ENCODE data around the gene CRYL1.
"Not testable (repeated sequence)": the region's sequence is repeated elsewhere in the genome, so short reads cannot be mapped to it uniquely, and the experiment has no call there.

CRYL1 gene

DNA sequence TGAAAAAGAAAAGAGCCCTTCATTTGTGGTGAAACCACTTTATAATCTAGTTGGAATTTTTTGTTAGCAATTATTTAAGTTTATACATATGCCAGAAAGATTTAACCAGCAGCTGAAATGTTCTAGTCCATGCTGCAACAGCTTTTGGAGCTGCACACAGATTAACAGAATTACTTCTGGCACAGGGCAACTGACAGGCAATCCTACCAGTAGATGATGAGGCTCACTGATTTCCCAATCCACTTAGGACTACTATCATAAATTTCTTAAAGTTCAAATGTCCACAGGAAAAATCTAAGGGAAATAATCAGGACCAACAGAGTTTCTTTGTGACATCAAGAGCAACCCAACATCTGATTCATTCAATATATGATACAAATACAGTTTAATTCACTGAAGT is 78.8 kb downstream of the CRYL1 start:
- DNase-seq, result no peak

DNA sequence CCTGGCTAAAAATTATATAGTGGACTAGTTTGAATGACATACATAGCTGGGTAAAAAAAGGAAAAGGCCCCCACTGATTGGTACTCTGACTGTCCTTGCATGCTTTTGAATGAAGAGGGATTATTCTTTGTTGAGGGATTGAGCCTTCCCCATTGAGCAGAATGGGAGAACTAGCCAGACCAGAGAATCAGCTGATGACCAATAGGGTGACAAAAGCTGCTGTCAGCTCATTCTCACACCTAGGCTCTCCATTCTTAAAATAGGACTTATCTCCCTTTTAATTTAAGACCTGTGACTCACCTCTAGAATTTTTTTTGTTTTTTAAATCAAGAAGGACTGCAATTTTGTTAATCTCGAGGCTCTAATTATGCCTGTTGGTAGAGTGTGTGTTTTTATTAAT is 79.3 kb downstream of the CRYL1 start:
- DNase-seq, result no peak

DNA sequence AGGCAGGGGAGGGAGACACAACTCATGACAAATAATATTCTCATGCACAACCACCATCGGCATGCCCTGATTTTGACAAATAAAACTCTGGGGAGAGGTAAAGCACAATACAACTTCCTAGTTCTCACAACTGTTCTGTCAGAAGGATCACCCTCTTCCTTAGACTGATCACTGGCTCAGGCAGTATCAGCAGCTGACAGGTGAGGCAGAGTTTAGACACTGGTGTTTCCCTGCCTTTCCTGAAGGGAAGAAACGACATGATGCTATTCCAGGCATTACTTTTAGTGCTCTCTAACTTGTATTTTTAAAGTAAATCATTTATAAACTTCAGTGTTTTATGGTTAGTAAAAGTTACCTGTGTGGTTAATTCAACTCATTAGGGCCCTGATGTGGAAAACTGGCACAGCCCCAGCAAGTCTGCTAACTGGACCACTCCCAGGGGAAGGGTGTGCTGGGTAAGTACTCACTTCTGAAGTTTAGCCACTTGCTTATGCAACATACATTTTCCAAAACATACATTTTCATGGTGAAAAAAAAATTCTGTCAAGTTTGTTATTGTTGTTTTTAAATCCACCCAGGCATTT is 82.8 kb downstream of the CRYL1 start:
- no peak for DNase-seq

DNA sequence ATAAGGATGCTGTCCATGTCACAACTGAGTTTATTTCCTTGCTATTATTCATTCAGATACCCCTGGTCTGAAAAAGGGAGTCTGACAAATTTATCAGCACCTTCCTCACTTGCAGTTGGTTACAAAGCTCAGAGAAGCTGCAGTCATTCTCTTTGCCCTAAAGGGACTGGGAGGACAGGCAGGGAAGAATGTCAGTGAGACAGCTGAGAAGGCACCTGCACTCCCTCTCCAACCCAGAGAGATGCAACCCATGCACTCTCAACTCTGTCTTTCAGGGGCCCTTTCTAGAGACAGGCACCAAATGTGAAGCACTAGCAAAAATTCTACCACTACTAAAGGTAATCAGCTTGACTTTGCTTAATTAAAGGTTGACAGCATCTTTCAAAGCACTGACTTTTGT is 83.3 kb downstream of the CRYL1 start:
- no peak for DNase-seq

DNA sequence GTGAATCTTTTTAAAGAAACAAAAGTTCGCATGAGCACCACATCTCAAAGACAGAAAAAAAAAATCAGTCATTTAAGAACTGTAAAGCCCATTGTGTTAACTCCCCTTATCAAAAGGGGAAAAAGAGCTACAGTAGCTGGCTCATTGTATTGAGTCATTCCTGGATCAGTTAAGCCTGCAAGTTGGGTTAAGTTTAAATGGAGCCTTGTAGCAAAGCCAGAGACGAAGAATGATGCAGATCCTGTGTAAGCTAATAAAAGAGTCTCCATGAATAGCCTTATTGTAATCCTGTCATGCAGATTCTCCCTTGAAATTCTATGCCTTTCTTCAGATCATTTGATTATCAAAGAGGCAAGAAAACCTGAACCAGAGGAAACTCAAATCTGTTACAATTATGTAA is 83.8 kb downstream of the CRYL1 start:
- no peak for DNase-seq

DNA sequence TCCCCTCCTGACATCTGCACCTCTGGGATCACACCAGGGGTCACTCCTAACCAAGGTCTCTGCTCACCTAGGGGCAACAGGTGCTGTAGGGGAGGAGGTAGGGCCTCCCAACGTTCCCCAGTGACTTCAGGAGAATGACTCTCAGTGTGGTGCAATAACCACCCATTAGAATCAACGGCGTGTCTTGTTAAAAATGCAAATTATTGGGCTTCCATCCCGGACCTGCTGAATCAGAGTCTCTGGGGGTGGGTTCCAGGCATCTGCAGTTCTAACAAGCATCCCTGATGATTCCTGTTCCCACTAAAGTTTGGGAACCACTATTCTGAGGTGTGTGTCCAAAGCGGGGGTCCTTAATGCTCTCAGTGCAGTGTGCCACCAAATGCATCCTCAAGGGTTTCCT is 84.6 kb downstream of the CRYL1 start:
- no peak for DNase-seq

DNA sequence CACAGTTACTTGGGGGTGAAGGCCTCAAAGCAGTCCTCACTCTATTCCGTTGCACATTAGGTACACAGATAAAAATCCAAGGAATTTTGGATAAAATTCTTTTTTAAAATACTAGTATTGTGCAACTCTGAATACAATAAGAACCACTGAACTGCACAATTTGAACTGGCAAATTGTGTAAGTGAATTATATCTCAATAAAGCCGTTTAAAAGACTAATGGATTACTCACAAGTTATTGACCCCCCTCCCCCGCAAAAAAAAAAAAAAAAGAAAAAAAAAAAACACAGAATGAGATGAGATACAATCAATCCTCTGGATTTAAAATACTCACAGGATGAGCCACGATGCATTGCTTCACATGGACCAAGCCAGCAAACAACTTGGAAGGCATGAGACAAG is 86.4 kb downstream of the CRYL1 start:
- no peak for DNase-seq

DNA sequence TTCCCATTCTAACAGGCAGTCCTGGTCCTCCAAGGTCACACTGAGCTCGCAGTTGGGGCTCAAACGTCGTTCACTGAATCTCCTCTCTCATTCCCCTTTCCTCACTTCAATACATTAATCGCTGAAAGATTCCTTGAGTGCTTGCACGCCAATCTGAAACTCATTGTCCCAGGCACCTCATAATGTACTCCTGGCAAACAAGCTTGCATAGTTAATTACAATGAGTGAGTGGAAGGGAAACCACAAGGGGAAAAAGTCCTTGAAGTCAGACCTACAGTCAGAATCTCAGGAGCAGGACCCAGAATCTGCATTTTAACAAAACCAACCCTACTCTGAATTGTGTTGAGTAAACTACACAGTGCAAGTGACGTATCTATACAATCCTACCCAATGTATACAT is 86.9 kb downstream of the CRYL1 start:
- no peak for DNase-seq

DNA sequence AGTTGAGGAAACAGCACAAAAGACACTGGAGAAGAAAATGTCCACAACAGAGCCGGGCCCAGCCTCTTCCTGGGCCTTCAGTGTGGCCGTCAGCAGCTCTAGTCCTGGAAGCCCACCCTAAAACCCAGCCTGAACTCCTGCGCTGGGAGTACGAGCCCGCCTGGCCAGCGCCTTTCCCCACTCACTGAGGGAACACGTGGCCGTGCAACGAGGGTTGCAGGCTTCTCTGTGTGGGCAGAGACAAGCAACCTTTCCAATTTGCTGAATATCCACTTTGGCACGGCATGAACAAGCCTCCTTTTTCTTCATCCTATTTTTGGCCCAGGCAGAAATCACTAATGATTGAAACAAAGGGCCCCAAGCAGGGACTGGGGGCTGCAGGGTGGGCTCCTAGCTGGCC is 89.2 kb downstream of the CRYL1 start:
- DNase-seq, result no peak

DNA sequence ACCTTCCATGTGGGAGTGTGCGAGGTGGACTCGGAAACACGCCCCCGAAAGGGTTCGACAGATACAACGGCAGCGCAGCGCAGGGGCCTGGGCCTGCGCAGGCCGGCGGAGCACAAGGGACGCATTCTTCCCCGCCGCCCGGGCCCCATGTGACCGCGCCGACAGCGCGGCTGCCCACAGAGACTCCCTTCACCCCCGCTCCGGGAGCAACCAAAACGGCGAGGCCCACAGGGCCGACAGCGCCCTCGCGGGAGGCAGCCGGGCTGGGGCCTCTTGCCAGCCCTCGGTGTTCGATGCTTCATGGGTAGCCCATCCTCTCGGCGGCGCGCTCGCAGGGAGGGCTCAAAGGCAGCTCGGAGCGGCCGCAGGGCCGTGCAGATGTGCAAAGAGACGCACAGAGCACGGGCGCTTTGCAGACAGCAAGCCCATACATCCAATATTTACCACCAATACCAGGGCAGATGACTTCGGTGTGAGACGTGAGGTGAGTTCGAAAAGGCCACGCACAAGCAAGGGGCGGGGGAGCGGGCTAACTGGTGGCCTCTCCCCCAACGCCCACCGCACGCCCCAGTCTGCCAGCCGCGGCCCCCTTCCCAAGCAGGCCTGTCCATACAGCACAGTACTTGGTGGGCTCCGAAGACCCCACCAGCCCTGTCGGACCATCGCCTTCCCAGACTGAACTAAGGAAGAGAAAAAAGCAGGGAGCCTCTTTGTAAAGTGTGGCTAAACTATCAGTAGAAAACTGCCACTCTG is 89.9 kb downstream of the CRYL1 start:
- no peak for DNase-seq

DNA sequence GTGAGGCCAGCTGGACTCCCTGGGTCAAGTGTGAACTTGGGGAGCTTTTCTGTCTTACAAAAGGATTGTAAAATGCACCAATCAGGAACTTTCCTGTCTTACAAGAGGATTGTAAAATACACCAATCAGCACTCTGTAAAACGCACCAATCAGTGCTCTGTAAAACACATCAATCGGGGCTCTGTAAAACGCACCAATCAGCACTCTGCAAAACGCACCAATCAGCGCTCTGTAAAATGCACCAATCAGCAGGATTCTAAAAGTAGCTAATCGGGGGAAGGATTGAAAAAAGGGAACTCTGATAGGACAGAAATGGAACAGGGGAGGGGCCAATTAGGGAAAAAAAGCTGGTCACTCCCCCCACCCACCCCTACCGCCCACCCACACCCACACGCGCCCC is 91.4 kb downstream of the CRYL1 start:
- not testable (repeated sequence) for DNase-seq

DNA sequence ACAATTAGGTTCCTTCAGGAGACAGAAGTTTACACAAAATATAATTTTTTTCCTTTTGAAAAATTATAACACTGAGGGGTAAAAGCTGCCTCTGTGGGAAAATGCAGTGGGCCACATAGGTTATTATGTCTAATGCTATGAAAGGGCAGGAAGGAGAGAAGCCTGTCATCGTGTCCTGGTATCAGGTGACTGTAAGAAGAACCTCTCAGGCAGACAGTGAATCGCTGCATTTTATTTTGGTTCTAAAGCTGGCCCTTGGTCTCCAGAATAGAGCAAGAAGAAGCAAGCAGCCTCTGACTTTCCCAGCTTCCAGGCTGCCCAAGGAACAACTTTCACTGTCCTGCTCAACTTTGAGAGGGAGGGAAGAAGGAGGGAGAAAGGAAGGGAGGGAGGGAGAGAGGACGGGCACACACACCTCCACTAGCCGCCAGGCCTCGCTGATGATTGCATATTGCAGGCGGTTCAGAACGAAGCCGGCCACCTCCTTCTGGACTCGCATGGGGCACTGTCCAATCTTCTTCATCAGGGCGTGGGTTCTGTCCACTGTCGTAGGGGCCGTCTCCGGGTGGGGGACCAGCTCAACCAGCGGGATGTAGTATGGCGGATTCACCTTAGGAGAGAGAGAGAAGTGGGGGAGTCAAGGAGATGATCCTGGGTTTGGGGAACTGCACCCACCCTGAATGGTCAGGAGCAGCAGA is 93.8 kb downstream of the CRYL1 start:
- DNase-seq, result no peak

DNA sequence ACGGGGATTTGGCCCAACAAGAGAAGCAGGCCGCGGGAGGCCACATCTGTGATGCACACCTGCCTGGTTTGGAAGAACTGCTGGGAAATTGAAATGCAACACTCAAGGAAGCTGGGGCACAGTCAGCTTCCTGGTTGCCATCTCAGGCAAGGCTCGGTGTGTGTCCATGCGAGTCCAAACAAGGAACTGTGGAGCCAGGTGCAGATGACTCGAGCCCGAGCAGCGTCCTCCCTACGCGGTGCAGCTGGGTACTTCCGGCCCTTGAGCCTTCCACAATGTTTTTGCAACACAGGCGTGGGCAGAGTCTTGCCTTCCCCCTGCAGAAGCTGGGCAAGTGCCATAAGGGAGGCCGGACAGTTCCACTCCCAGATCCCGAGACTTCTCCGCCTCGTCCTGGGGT is 94.6 kb downstream of the CRYL1 start:
- DNase-seq, result no peak

DNA sequence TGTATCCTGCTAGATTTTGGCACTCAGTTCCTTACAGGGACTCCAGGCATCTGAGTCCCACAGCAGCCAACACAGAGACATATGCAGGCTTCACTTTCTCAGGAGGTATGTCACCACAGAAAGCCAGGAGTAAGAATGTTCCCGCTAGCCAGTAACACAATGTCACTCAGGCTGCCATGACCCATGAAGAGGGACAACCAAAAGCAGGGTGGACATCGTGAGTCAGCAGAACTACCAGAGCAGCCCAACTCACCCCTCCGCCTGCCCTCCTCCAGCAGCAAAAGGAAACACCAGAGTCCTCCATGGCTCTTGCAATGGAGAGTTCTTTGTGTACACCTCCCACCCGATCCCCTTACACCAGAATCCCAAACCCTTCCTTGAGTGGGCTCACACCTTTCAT is 95.4 kb downstream of the CRYL1 start:
- no peak for DNase-seq

DNA sequence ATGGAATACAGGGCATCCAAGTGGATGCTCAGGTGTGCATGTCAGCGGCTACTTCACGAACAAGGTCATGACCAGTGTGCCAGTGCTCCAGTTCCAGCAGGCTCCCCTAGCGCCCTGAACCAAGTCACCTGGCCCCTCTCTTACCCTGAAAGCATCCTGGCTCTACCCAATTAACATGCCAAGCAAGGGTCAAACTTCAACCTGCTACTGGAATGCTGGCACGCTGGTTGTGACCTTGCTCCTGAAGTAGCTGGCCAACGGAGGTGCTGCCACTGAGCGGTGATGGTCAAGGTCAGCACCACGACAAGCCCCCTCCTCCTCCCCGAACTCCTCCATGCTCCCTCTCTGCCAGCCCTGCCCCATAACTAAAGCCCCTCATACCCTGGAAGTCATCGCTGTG is 96.0 kb downstream of the CRYL1 start:
- DNase-seq, result no peak

DNA sequence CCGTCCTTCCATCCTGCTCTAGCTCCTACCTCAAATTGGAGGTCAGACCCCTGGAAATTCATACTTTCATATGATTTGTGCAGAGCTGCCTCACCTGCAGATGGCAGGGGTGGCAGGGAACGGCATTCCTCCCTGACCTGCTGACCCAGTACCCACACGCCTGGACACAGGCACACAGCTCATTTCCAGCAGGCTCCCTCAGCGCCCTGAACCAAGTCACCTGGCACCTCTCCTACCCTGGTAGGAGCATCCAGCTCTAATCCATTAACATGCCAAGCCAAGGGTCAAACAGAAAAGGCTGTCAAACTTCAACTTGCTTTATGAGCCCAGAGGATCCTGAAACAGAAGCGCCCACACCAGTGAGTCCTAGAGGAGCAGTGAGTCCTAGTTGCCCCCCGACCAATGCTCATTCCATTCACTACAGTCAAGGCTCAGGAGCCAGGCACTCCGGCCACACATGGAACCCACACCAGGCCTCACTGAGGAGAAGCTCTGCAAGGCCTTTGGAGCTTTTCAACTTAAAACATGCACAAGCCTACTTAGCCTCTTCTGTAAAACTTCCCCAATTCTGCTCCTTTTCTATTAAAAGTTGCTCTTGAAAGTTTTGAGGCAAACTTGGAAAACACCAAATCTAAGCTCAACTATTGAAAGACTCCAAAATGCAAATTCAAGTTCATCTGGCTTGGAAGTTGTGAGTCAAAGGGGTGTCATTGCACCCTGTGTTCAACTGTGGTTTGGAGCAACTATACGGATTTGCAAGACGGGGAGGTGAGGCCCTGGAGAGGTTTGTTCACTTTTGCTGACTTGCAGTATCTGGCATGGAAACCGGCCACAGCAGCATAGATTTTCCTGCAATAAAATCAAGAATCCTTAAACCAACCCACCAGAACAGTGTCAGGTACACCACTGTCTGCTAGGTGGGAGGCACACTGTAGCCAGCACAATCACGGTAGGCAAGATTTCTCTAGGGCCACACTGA is 96.7 kb downstream of the CRYL1 start:
- no peak for DNase-seq

DNA sequence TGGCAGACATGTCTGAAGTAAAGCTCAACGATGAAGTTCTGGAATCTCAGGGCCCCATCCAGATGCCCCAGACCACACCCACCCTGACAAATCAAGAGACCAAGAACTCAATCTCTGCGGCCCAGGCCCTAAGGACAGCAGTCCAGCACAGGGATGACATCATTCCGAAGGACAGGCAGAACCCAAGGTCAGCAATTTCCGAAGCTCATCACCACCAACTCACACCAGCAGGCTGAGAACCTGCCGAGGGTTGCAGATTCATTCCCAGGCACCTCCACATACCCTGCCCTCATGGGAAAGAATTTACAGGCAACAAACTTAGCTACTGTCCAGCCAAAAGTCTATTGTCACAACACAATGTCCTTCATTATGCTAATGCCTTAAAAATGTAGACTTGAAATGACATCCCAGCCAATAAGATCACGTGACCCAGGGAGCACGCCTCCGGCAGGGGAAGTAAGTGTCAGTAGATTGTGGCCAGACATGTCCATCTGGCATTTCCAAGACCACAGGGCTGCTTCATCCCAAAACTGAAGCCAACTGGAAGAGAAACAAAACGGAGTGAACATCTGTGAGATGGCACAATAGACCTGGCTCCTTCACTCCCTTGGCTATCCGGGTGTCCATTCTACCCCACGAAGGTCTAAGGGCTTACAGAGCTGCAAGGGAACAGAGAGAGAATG is 98.8 kb downstream of the CRYL1 start:
- no peak for DNase-seq

DNA sequence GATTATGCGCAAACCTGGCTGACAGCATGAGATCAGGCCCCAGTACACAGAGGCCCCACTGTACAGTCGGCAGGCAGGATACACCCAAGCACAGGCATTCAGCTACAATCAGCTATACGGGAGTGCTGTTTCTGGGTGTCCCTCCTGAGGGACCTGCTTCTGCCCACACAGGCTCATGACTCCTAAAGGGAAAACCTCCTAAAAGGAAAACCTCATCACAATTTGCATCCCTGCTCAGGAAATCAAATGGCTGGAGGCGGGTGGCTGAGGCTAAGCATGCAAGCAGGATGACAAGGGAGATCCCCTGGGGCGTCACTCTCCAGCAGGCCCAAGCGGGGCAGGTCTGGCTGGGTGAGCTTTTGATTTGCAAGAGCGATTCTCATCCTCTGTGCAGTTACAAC is 99.8 kb downstream of the CRYL1 start:
- DNase-seq, result no peak

DNA sequence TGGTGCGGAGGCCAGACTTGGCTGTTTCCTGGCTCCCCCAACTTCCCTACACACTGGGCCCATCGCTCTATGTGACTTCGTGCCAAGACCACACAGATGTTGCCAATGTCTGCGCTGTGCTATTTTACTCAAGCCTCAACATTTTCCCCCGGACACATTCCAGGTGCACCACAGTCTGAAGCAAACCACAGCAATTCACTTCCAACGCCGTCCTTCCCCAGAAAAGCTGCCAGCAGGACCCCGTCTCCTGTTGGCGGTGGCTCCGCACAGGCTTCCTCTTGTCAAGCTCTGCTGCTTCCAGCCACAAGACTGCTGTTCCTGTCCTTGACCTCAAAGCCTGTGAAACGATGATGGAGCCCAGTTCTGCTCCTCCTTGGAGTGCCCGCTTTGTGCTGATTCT is 100.7 kb downstream of the CRYL1 start:
- no peak for DNase-seq

DNA sequence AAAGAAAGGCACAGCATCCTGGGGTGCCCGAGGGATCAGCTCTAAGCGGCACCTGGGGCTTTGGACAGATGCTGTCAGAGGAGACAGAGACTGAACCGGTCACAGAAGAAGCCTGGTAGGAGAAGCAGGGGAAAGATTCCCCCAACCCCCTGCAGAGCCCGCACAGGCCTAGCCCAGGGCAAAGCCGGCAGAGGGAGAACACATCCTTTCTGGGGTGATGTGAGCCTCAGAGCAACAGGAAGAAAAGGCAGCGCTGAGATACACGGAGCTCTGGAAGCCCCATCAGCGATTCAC is 101.2 kb downstream of the CRYL1 start:
- no peak for DNase-seq

DNA sequence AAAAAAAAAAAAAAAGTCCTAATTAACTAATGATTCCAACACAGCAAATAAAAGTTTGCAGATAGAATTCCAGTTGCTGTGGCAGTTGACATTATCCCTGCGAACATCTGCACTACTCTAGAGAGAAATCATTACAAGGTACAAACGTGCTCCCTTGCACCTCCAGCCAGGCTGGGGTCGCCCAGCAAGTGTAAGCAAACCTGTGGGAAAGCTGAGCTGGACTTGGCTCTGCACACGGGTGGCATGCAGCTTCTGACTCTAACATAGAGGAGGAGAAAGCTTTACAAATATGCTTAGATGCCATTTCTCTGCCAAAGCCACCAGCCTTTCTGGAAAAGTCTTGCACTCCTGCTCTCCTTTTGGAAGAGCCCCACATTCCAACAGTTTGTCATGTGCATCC is 103.3 kb downstream of the CRYL1 start:
- no peak for DNase-seq

DNA sequence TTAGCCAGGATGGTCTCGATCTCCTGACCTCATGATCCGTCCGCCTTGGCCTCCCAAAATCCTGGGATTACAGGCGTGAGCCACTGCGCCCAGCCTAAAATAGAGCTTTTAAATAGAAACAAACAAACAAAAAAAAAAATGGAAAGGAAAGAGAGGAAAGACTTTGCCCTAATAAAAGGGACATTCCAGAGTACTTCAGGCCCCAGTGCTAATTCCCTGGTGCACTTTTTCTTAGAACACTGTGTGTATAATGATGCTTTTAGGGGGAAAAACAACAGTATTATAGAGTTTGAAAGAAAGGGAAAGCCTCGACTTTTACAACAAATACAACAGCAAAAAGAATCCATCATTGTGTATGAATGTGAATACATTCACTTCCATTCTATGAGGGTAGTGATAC is 104.7 kb downstream of the CRYL1 start:
- DNase-seq, result no peak

DNA sequence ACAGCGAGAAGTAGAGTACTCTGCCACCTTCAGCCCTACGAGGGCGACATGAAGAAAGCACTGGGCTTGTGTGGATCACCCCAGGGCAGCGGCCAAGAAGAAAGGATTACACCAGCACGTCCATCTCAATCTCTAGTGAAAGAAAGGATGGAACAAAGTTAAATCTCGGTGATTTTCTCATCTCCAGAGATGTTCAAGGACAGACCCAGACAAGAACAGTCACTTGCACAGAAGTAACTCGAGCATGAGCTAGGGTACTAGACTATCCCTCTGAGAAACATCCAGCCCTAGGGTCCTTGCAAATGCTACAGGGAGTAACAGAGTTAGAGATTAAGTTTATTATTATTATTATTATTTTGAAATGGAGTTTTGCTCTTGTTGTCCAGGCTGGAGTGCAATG is 106.7 kb downstream of the CRYL1 start:
- DNase-seq, result no peak
